KMS-11 (cell line): Measurements from ENCODE around the gene APOBEC3B.
"Not testable (repeated sequence)": the region's sequence is repeated elsewhere in the genome, so short reads cannot be mapped to it uniquely, and the experiment has no call there.

ENCODE experiments used
- H2AFZ ChIP-seq: fragments of 200-600 bp; sonication (generic); 2 replicates; pipeline ENCODE4 v1.6.1; 2016; ENCODE audit warnings: antibody characterized with exemption, mixed run types, low read depth
- H3K27ac ChIP-seq: fragments of 200-600 bp; sonication (generic); 2 replicates; pipeline ENCODE4 v1.6.1; 2016; ENCODE audit warnings: mild to moderate bottlenecking, mixed run types
- H3K27me3 ChIP-seq: fragments of 200-600 bp; sonication (generic); 2 replicates; pipeline ENCODE4 v1.6.1; 2017; ENCODE audit warnings: mild to moderate bottlenecking, low read depth, mixed run types, moderate library complexity; ENCODE audit not compliant: insufficient read depth
- H3K36me3 ChIP-seq: fragments of 200-600 bp; sonication (generic); 2 replicates; pipeline ENCODE4 v1.6.1; 2017; ENCODE audit warnings: mild to moderate bottlenecking, mixed run types; ENCODE audit not compliant: insufficient read depth
- H3K4me1 ChIP-seq: fragments of 200-600 bp; sonication (generic); 2 replicates; pipeline ENCODE4 v1.6.1; 2016; ENCODE audit warnings: mild to moderate bottlenecking, low read depth, mixed run types; ENCODE audit not compliant: poor library complexity, severe bottlenecking
- H3K4me2 ChIP-seq: fragments of 200-600 bp; sonication (generic); 2 replicates; pipeline ENCODE4 v1.7.0; 2016; ENCODE audit warnings: mild to moderate bottlenecking, mixed run types
- H3K4me3 ChIP-seq: fragments of 200-600 bp; sonication (generic); IDR thresholded peaks from 2 replicates; pipeline ENCODE4 v1.6.1; 2017; ENCODE audit warnings: low read depth, low read length, mixed read lengths; ENCODE audit not compliant: insufficient read depth
- H3K79me2 ChIP-seq: fragments of 200-600 bp; sonication (generic); 2 replicates; pipeline ENCODE4 v1.6.1; 2016; ENCODE audit warnings: low read depth, mixed run types; ENCODE audit not compliant: insufficient read depth
- H3K9ac ChIP-seq: fragments of 200-600 bp; sonication (generic); 2 replicates; pipeline ENCODE4 v1.6.1; 2016; ENCODE audit warnings: mild to moderate bottlenecking, mixed run types
- H4K20me1 ChIP-seq: fragments of 200-600 bp; sonication (generic); 2 replicates; pipeline ENCODE4 v1.6.1; 2016; ENCODE audit warnings: mild to moderate bottlenecking, mixed run types; ENCODE audit not compliant: insufficient read depth
- CTCF ChIP-seq: fragments of 200-600 bp; sonication (generic); conservative IDR thresholded peaks from 2 replicates; pipeline ENCODE4 v1.6.1; 2017; ENCODE audit warnings: low read depth, mild to moderate bottlenecking, antibody characterized with exemption, low read length, moderate library complexity, mixed read lengths

The APOBEC3B gene

GRCh38 chr22:39028281-39028680 lies 46.1 kb downstream of the APOBEC3B start:
- H3K4me3 ChIP-seq, result no peak overlapping the region
- H3K9ac ChIP-seq, result no peak overlapping the region
- H2AFZ ChIP-seq, result no peak overlapping the region
- H3K27ac ChIP-seq, result no peak overlapping the region
- no peak overlapping the region for H3K4me2 ChIP-seq
- no peaks in the 10 kb centered on the region for H3K4me1 ChIP-seq
- no peak for TF ChIP-seq CTCF
- no peaks in the 10 kb centered on the region for H4K20me1 ChIP-seq
- H3K36me3 ChIP-seq, result no peaks in the 10 kb centered on the region
- H3K79me2 ChIP-seq, result no peaks in the 10 kb centered on the region
- H3K27me3 ChIP-seq, result no peaks in the 10 kb centered on the region

GRCh38 chr22:39029227-39029626 lies 47.1 kb downstream of the APOBEC3B start:
- no peak for TF ChIP-seq CTCF
- H3K4me3 ChIP-seq, result no peak overlapping the region
- no peak overlapping the region for H3K9ac ChIP-seq
- no peak overlapping the region for H3K4me2 ChIP-seq
- no peaks in the 10 kb centered on the region for H4K20me1 ChIP-seq
- no peak overlapping the region for H3K27ac ChIP-seq
- no peaks in the 10 kb centered on the region for H3K4me1 ChIP-seq
- H3K27me3 ChIP-seq, result no peaks in the 10 kb centered on the region
- no peaks in the 10 kb centered on the region for H3K79me2 ChIP-seq
- no peak overlapping the region for H2AFZ ChIP-seq
- no peaks in the 10 kb centered on the region for H3K36me3 ChIP-seq

- no peaks in the 10 kb centered on the region for H3K36me3 ChIP-seq
- no peaks in the 10 kb centered on the region for H4K20me1 ChIP-seq
- H3K27ac ChIP-seq, result no peak overlapping the region
- H3K9ac ChIP-seq, result no peak overlapping the region
- no peaks in the 10 kb centered on the region for H3K27me3 ChIP-seq
- no peaks in the 10 kb centered on the region for H3K79me2 ChIP-seq
- TF ChIP-seq CTCF, result no peak
- H3K4me1 ChIP-seq, result no peaks in the 10 kb centered on the region
- H3K4me3 ChIP-seq, result no peak overlapping the region
- no peak overlapping the region for H3K4me2 ChIP-seq
- H2AFZ ChIP-seq, result no peak overlapping the region
Observed at GRCh38 chr22:39030705-39031104, 48.6 kb downstream of the APOBEC3B start.

GRCh38 chr22:39031434-39032295 lies 49.5 kb downstream of the APOBEC3B start:
- H3K36me3 ChIP-seq, H3K9ac ChIP-seq, H3K4me2 ChIP-seq, H3K27me3 ChIP-seq, H3K27ac ChIP-seq, H4K20me1 ChIP-seq, H3K4me1 ChIP-seq, H3K79me2 ChIP-seq, H3K4me3 ChIP-seq, H2AFZ ChIP-seq: not testable (repeated sequence)

GRCh38 chr22:39037071-39037470 lies 54.9 kb downstream of the APOBEC3B start:
- not testable (repeated sequence) for H3K27me3 ChIP-seq, H3K4me2 ChIP-seq, H3K79me2 ChIP-seq, H3K27ac ChIP-seq, H3K36me3 ChIP-seq, H2AFZ ChIP-seq, H3K9ac ChIP-seq, H3K4me3 ChIP-seq, H4K20me1 ChIP-seq
- H3K4me1 ChIP-seq, result peaks cover 11% of the 10 kb centered on the region
